CD8-positive, alpha-beta memory T cell (primary cell): ENCODE measurements around the gene EPB41L5. TPM values are rescaled to one million over a fixed set of nuclear protein-coding genes. Genes with fewer than 3 reads are reported as not detected.
A peak's percentile ranks its signal among the peaks of the same experiment; 100 is the strongest.
"Not testable (repeated sequence)": the region's sequence is repeated elsewhere in the genome, so short reads cannot be mapped to it uniquely, and the experiment has no call there.

ENCODE experiments used
- CTCF ChIA-PET: fragments of 350-600 bp; sonication (Branson Sonifier 250); formaldehyde crosslinking; loops from one replicate; lab custom pipeline; 2021; ENCODE audit warnings: antibody characterized with exemption; lab: Charles Lee
- POLR2A ChIA-PET: fragments of 350-600 bp; sonication (Branson Sonifier 250); formaldehyde crosslinking; loops from one replicate; lab custom pipeline; 2021; ENCODE audit warnings: antibody characterized with exemption; lab: Charles Lee
- DNase-seq, 5 donors: peaks; one replicate each; pipeline versions ENCODE4 v3.0.0 to v3.0.0-alpha.2; 2020 to 2022; ENCODE audit warnings: mixed read lengths in 1 of 5
- H3K27ac ChIP-seq: one replicate; pipeline ENCODE4 v1.7.0; 2013; ENCODE audit warnings: low read depth, mild to moderate bottlenecking, low read length, moderate library complexity
- H3K27me3 ChIP-seq: 2 replicates; pipeline ENCODE4 v1.7.0; 2013; ENCODE audit warnings: low read length, mild to moderate bottlenecking; ENCODE audit not compliant: insufficient read depth, poor library complexity, severe bottlenecking
- H3K36me3 ChIP-seq: 2 replicates; pipeline ENCODE4 v1.7.0; 2013; ENCODE audit warnings: mild to moderate bottlenecking, low read length, moderate library complexity; ENCODE audit not compliant: insufficient read depth
- H3K4me1 ChIP-seq: 2 replicates; pipeline ENCODE4 v1.7.0; 2013; ENCODE audit warnings: mild to moderate bottlenecking, low read length, moderate library complexity; ENCODE audit not compliant: insufficient read depth
- H3K4me3 ChIP-seq: 2 replicates; pipeline ENCODE4 v1.7.0; 2013; ENCODE audit warnings: mild to moderate bottlenecking, low read length
- H3K9me3 ChIP-seq: 2 replicates; pipeline ENCODE4 v1.7.0; 2013; ENCODE audit warnings: mild to moderate bottlenecking, low read length
- H3K27ac Mint-ChIP-seq, 8 donors: one replicate each; pipeline ENCODE4 v1.8.0; 2020 to 2021; ENCODE audit warnings: mixed read lengths in 8 of 8, mild to moderate bottlenecking in 6 of 8, inconsistent platforms in 3 of 8, moderate library complexity in 3 of 8
- H3K27me3 Mint-ChIP-seq, 2 donors: one replicate each; pipeline ENCODE4 v1.8.0; 2020 to 2021; ENCODE audit warnings: mixed read lengths in 2 of 2, mild to moderate bottlenecking in 1 of 2, moderate library complexity in 1 of 2
- H3K36me3 Mint-ChIP-seq, 3 donors: one replicate each; pipeline ENCODE4 v1.8.0; 2020 to 2021; ENCODE audit warnings: mixed read lengths in 3 of 3, inconsistent platforms in 1 of 3, mild to moderate bottlenecking in 1 of 3
- H3K4me1 Mint-ChIP-seq, 3 donors: one replicate each; pipeline ENCODE4 v1.8.0; 2020 to 2021; ENCODE audit warnings: mixed read lengths in 3 of 3, inconsistent platforms in 1 of 3, mild to moderate bottlenecking in 1 of 3
- H3K4me3 Mint-ChIP-seq, 7 donors: one replicate each; pipeline ENCODE4 v1.8.0; 2020 to 2021; ENCODE audit warnings: mixed read lengths in 7 of 7, mild to moderate bottlenecking in 6 of 7, moderate library complexity in 4 of 7, inconsistent platforms in 2 of 7
- H3K9me3 Mint-ChIP-seq, 5 donors: one replicate each; pipeline ENCODE4 v1.8.0; 2020 to 2022; ENCODE audit warnings: mixed read lengths in 5 of 5, mild to moderate bottlenecking in 3 of 5, moderate library complexity in 2 of 5, inconsistent platforms in 1 of 5
- polyA plus RNA-seq: library from polyadenylated mRNA; unstranded; fragments of 300-500 nt; fragmentation: Illumina TruSeq; gene quantifications from one replicate; pipeline ENCODE4 v1.2.3, GENCODE V29; 2021
- total RNA-seq, 2 experiments: library from RNA; stranded (reverse); gene quantifications; one replicate each; pipeline ENCODE4 v1.2.3, GENCODE V29; 2021

EPB41L5 gene
- total and polyA plus RNA-seq, 3 experiments from 2014 or later = 3.3 to 4.0 (median 3.8) TPM

- ChIA-PET POLR2A (no interaction called here), CTCF (interaction anchor here (0.9 kb wide), 1 partner anchor 10 kb away, joined by 3 read pairs; no protein-coding TSS in a partner anchor)
- no peaks in the 10 kb centered on the region for H3K27me3 ChIP-seq
- Mint-ChIP-seq H3K4me3 (no peak overlapping the region), H3K36me3 (peaks cover 6 to 25% (median 6%) of the 10 kb centered on the region in 3 donors), H3K4me1 (no peaks in the 10 kb centered on the region), H3K27me3 (peaks cover 0 to 1% of the 10 kb centered on the region in 2 donors), H3K9me3 (peaks cover 2 to 10% (median 9%) of the 10 kb centered on the region in 5 donors), H3K27ac (no peak overlapping the region)
- H3K27ac ChIP-seq = no peak overlapping the region
- H3K36me3 ChIP-seq = no peaks in the 10 kb centered on the region
- DNase-seq = no peak
- no peak overlapping the region for H3K4me3 ChIP-seq
- no peaks in the 10 kb centered on the region for H3K4me1 ChIP-seq
- H3K9me3 ChIP-seq = no peaks in the 10 kb centered on the region
These were observed 105.6 kb downstream of the EPB41L5 start for GRCh38 chr2:120118471-120118870.

- H3K4me1 ChIP-seq, H3K4me3 Mint-ChIP-seq, H3K9me3 Mint-ChIP-seq, H3K27me3 ChIP-seq, H3K9me3 ChIP-seq, DNase-seq, CTCF ChIA-PET, H3K36me3 ChIP-seq, H3K27ac Mint-ChIP-seq, H3K4me1 Mint-ChIP-seq, POLR2A ChIA-PET, H3K4me3 ChIP-seq, H3K27ac ChIP-seq: not testable (repeated sequence)
- H3K36me3 Mint-ChIP-seq = peaks cover 6 to 36% (median 6%) of the 10 kb centered on the region in 3 donors
- peaks cover 1 to 16% of the 10 kb centered on the region in 2 donors for H3K27me3 Mint-ChIP-seq
These were observed 108.5 kb downstream of the EPB41L5 start for GRCh38 chr2:120121337-120121736.

DNA sequence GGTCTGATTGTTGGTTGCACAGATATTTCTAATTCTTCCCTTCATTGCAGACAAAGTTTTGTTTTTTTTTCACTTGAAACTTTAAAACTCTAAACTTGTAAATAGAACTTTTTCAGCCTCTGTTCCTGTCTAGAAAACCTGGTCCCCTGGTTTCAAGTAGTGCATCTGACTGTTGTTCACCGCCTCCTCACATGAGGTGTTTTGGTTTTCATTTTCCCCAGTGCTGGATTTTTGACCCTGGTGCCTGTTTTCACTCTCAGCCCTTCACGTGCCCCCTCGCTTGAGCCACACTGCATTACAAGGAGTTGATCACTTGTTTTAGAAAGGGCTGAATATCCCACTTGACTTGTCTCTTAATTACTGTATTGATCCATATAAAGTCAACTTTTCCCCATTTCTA, 110.2 kb downstream of the EPB41L5 start:
- H3K9me3 Mint-ChIP-seq = peaks cover 0 to 10% (median 9%) of the 10 kb centered on the region in 5 donors
- H3K27ac Mint-ChIP-seq = no peak overlapping the region

GRCh38 chr2:120125195-120125594, 112.3 kb downstream of the EPB41L5 start:
- no peak overlapping the region for H3K4me3 ChIP-seq
- H3K4me1 Mint-ChIP-seq = no peaks in the 10 kb centered on the region
- H3K27me3 Mint-ChIP-seq = peaks cover 1 to 16% of the 10 kb centered on the region in 2 donors
- no peak for DNase-seq
- H3K4me1 ChIP-seq = no peaks in the 10 kb centered on the region
- H3K27ac Mint-ChIP-seq = peak overlapping the region in 1 of 8 donors; percentile 13
- no peaks in the 10 kb centered on the region for H3K9me3 ChIP-seq
- peaks cover 0 to 7% (median 0%) of the 10 kb centered on the region in 5 donors for H3K9me3 Mint-ChIP-seq
- no peaks in the 10 kb centered on the region for H3K27me3 ChIP-seq
- ChIA-PET CTCF (no interaction called here), POLR2A (no interaction called here)
- peaks cover 1 to 27% (median 2%) of the 10 kb centered on the region in 3 donors for H3K36me3 Mint-ChIP-seq
- no peak overlapping the region for H3K4me3 Mint-ChIP-seq
- H3K27ac ChIP-seq = no peak overlapping the region
- no peaks in the 10 kb centered on the region for H3K36me3 ChIP-seq

More for the DNA sequence above, 110.2 kb downstream of the EPB41L5 start:
- Histone ChIP-seq H3K27ac (no peak overlapping the region), H3K4me1 (no peaks in the 10 kb centered on the region), H3K4me3 (no peak overlapping the region), H3K9me3 (no peaks in the 10 kb centered on the region), H3K36me3 (no peaks in the 10 kb centered on the region), H3K27me3 (no peaks in the 10 kb centered on the region)
- peaks cover 1 to 16% of the 10 kb centered on the region in 2 donors for H3K27me3 Mint-ChIP-seq
- DNase-seq = no peak
- CTCF ChIA-PET = no interaction called here
- H3K36me3 Mint-ChIP-seq = peaks cover 5 to 39% (median 6%) of the 10 kb centered on the region in 3 donors
- no peaks in the 10 kb centered on the region for H3K4me1 Mint-ChIP-seq
- H3K4me3 Mint-ChIP-seq = no peak overlapping the region
- POLR2A ChIA-PET = no interaction called here

DNA sequence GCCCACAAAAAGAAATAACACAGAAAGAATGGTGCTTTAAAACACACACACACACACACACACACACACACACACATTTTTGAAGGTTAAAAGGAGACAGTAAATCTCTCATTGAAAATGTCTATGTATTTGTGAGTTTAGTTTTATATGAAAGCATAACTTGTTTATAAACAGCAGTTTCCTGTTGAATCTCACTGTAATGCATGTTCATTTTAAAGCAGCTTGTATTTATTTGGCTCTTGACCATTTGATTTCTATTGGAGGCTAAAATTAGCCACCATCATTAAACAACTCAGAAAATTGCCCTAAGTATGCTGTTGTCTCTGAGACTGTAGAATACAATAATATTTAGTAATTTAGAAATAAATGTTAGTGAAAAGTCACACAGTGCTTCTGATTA, 115.3 kb downstream of the EPB41L5 start:
- Mint-ChIP-seq H3K4me3 (no peak overlapping the region), H3K27ac (no peak overlapping the region), H3K27me3 (peaks cover 2 to 16% of the 10 kb centered on the region in 2 donors), H3K9me3 (peaks cover 0 to 4% (median 0%) of the 10 kb centered on the region in 5 donors), H3K4me1 (no peaks in the 10 kb centered on the region), H3K36me3 (peaks cover 11 to 27% (median 13%) of the 10 kb centered on the region in 3 donors)
- Histone ChIP-seq H3K9me3 (no peaks in the 10 kb centered on the region), H3K4me3 (no peak overlapping the region), H3K4me1 (no peaks in the 10 kb centered on the region), H3K27me3 (no peaks in the 10 kb centered on the region), H3K27ac (no peak overlapping the region), H3K36me3 (no peaks in the 10 kb centered on the region)
- POLR2A ChIA-PET = no interaction called here
- CTCF ChIA-PET = no interaction called here
- DNase-seq = no peak

DNA sequence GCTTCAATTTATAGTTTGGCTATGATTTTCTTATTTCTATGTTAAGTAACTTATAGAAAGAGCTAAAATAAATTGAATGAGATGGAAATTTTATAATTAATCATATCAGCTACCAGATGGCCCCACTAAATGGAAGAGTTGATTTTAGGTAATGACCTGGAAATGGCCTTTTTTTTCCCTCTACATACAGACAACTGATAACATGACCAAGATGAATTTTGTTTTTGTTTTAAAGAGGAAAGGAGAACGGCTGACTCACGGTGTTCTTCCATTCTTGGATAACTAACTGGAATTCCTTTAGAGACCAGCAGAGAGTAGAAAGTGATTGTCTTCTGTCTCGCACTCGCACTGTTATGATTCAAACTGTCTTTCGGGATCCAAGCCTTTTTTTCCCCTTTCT, 119.3 kb downstream of the EPB41L5 start:
- CTCF ChIA-PET = no interaction called here
- H3K4me3 Mint-ChIP-seq = no peak overlapping the region
- H3K27me3 Mint-ChIP-seq = peaks cover 4% of the 10 kb centered on the region in 2 donors
- no peaks in the 10 kb centered on the region for H3K9me3 ChIP-seq
- DNase-seq = no peak
- peaks cover 24 to 46% (median 24%) of the 10 kb centered on the region in 3 donors for H3K36me3 Mint-ChIP-seq
- no peaks in the 10 kb centered on the region for H3K27me3 ChIP-seq
- no peak overlapping the region for H3K27ac ChIP-seq
- H3K9me3 Mint-ChIP-seq = peaks cover 10 to 20% (median 15%) of the 10 kb centered on the region in 5 donors
- no peak overlapping the region for H3K27ac Mint-ChIP-seq
- POLR2A ChIA-PET = no interaction called here
- H3K4me1 Mint-ChIP-seq = no peaks in the 10 kb centered on the region
- H3K36me3 ChIP-seq = no peaks in the 10 kb centered on the region
- no peak overlapping the region for H3K4me3 ChIP-seq
- no peaks in the 10 kb centered on the region for H3K4me1 ChIP-seq

- H3K36me3 ChIP-seq = no peaks in the 10 kb centered on the region
- H3K4me1 ChIP-seq = no peaks in the 10 kb centered on the region
- Mint-ChIP-seq H3K9me3 (peaks cover 10 to 20% (median 15%) of the 10 kb centered on the region in 5 donors), H3K27me3 (peaks cover 4% of the 10 kb centered on the region in 2 donors), H3K27ac (peak overlapping the region in 1 of 8 donors; percentile 35), H3K36me3 (peaks cover 24 to 46% (median 24%) of the 10 kb centered on the region in 3 donors), H3K4me1 (no peaks in the 10 kb centered on the region), H3K4me3 (no peak overlapping the region)
- DNase-seq = no peak
- ChIA-PET POLR2A (no interaction called here), CTCF (no interaction called here)
- H3K9me3 ChIP-seq = no peaks in the 10 kb centered on the region
- H3K27ac ChIP-seq = no peak overlapping the region
- H3K4me3 ChIP-seq = no peak overlapping the region
- H3K27me3 ChIP-seq = no peaks in the 10 kb centered on the region
These were observed 119.8 kb downstream of the EPB41L5 start for GRCh38 chr2:120132691-120133090.

DNA sequence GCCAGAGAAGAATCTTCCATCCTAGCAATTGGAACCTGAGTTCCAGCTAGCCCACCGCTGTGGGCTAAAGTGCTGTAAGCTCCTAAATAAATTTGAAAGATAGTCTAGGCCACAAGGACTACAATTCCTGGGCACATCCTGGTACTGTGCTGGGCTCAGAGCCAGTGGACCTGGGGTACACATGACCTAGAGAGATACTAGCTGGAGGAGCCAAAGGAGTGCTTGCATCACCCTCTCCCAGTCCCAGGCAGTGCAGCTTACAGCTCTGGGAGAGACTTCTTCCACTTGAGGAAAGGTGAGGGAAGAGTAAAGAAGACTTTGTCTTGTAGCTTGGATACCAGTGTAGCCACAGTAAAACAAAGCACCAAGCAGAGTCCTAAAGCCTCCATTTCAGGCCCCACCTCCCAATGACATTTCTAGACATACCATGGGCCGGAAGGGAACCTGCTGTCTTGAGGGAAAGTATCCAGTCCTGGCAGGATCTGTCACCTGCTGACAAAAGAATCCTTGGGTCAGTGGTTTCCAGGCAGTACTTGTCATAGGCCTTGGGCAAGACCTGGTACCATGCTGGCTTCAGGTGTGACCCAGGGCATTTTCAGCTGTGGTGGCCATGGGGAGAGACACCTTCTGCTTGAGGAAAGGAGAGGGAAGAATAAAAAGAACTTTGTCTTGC, 120.8 kb downstream of the EPB41L5 start:
- POLR2A ChIA-PET = no interaction called here
- H3K27me3 Mint-ChIP-seq = peaks cover 4% of the 10 kb centered on the region in 2 donors
- H3K36me3 ChIP-seq = no peaks in the 10 kb centered on the region
- H3K4me3 ChIP-seq = no peak overlapping the region
- DNase-seq = no peak
- no peak overlapping the region for H3K4me3 Mint-ChIP-seq
- no peaks in the 10 kb centered on the region for H3K27me3 ChIP-seq
- H3K9me3 ChIP-seq = no peaks in the 10 kb centered on the region
- CTCF ChIA-PET = no interaction called here
- peaks cover 10 to 20% (median 15%) of the 10 kb centered on the region in 5 donors for H3K9me3 Mint-ChIP-seq
- no peak overlapping the region for H3K27ac ChIP-seq
- no peaks in the 10 kb centered on the region for H3K4me1 Mint-ChIP-seq
- H3K36me3 Mint-ChIP-seq = peaks cover 24 to 46% (median 24%) of the 10 kb centered on the region in 3 donors
- no peak overlapping the region for H3K27ac Mint-ChIP-seq
- H3K4me1 ChIP-seq = no peaks in the 10 kb centered on the region
